Left ventricle myocardium inferior (tissue), 1 donor: ENCODE measurements around the gene PARK7. TPM values are rescaled to one million over a fixed set of nuclear protein-coding genes. Genes with fewer than 3 reads are reported as not detected.
A peak's percentile ranks its signal among the peaks of the same experiment; 100 is the strongest.
"Not testable (repeated sequence)": the region's sequence is repeated elsewhere in the genome, so short reads cannot be mapped to it uniquely, and the experiment has no call there.

Experiments used
- DNase-seq: peaks from one replicate; pipeline ENCODE4 v3.0.0-alpha.2; 2020
- H3K27ac ChIP-seq: fragments of 200-600 bp; replicated peaks from 2 replicates; pipeline ENCODE4 v1.8.0; 2021
- H3K27me3 ChIP-seq: fragments of 200-600 bp; 2 replicates; pipeline ENCODE4 v1.8.0; 2021; ENCODE audit warnings: low read depth
- H3K36me3 ChIP-seq: fragments of 200-600 bp; 2 replicates; pipeline ENCODE4 v1.8.0; 2021
- H3K4me1 ChIP-seq: fragments of 200-600 bp; 2 replicates; pipeline ENCODE4 v1.8.0; 2021
- H3K4me3 ChIP-seq: fragments of 200-600 bp; 2 replicates; pipeline ENCODE4 v1.8.0; 2021; ENCODE audit warnings: mild to moderate bottlenecking, moderate library complexity
- H3K9me3 ChIP-seq: fragments of 200-600 bp; replicated peaks from 2 replicates; pipeline ENCODE4 v1.8.0; 2021
- CTCF ChIP-seq: fragments of 200-600 bp; IDR thresholded peaks from 2 replicates; pipeline ENCODE4 v1.8.0; 2021; ENCODE audit warnings: antibody characterized with exemption, mild to moderate bottlenecking, borderline replicate concordance
- intact Hi-C: fragments of 100-400 bp; cut with micrococcal nuclease; formaldehyde crosslinking; loops from one replicate; pipeline ENCODE4 v1.11.0; 2022
- total RNA-seq: library from RNA; stranded (reverse); fragmentation: NEBNext Ultra II Directional; extraction: Animal tissue kit (Norgen Biotek cat#: 25700); gene quantifications from one replicate; pipeline ENCODE4 v1.2.1, GENCODE V29; 2021
- donor health status: DM: no; HTN: yes; CAD: no; lungs with severe emphysema.

The PARK7 gene
- total RNA-seq, 1 donor from 2014 or later = 329 TPM

GRCh38 chr1:7962014-7962335 lies 464 bp downstream of the PARK7 start:
- Histone ChIP-seq H3K9me3 (no peaks in the 10 kb centered on the region), H3K27ac (peak overlapping the region; percentile 92), H3K4me1 (peaks cover 61% of the 10 kb centered on the region), H3K36me3 (peaks cover 42% of the 10 kb centered on the region), H3K4me3 (peak overlapping the region; percentile 76), H3K27me3 (no peaks in the 10 kb centered on the region)
- no peak for TF ChIP-seq CTCF
- DNase-seq = no peak
- intact Hi-C loops = no loop called here

GRCh38 chr1:7962636-7963377 lies 1.3 kb downstream of the PARK7 start:
- H3K27me3 ChIP-seq = no peaks in the 10 kb centered on the region
- H3K4me1 ChIP-seq = peaks cover 69% of the 10 kb centered on the region
- intact Hi-C loops = no loop called here
- peaks cover 48% of the 10 kb centered on the region for H3K36me3 ChIP-seq
- peak overlapping the region; percentile 92 for H3K27ac ChIP-seq
- peak overlapping the region; percentile 76 for H3K4me3 ChIP-seq
- no peak for TF ChIP-seq CTCF
- DNase-seq = no peak
- H3K9me3 ChIP-seq = no peaks in the 10 kb centered on the region

GRCh38 chr1:7963378-7963730 lies 1.8 kb downstream of the PARK7 start:
- H3K36me3 ChIP-seq = peaks cover 51% of the 10 kb centered on the region
- peaks cover 70% of the 10 kb centered on the region for H3K4me1 ChIP-seq
- intact Hi-C loops, H3K27me3 ChIP-seq, H3K27ac ChIP-seq, H3K9me3 ChIP-seq, DNase-seq, H3K4me3 ChIP-seq: not testable (repeated sequence)

GRCh38 chr1:7963841-7964240 lies 2.3 kb downstream of the PARK7 start:
- H3K27ac ChIP-seq, DNase-seq, intact Hi-C loops, H3K4me3 ChIP-seq, H3K9me3 ChIP-seq, H3K27me3 ChIP-seq: not testable (repeated sequence)
- Histone ChIP-seq H3K36me3 (peaks cover 56% of the 10 kb centered on the region), H3K4me1 (peaks cover 70% of the 10 kb centered on the region)

GRCh38 chr1:7964476-7964875 lies 3.0 kb downstream of the PARK7 start:
- peaks cover 62% of the 10 kb centered on the region for H3K36me3 ChIP-seq

GRCh38 chr1:7967196-7967595 lies 5.7 kb downstream of the PARK7 start:
- H3K27me3 ChIP-seq = no peaks in the 10 kb centered on the region
- peaks cover 56% of the 10 kb centered on the region for H3K4me1 ChIP-seq
- H3K4me3 ChIP-seq = no peak overlapping the region
- DNase-seq = no peak
- no peaks in the 10 kb centered on the region for H3K9me3 ChIP-seq
- no peak for TF ChIP-seq CTCF
- peaks cover 89% of the 10 kb centered on the region for H3K36me3 ChIP-seq
- no peak overlapping the region for H3K27ac ChIP-seq
- intact Hi-C loops = no loop called here

More at GRCh38 chr1:7964476-7964875, 3.0 kb downstream of the PARK7 start:
- Histone ChIP-seq H3K27me3 (no peaks in the 10 kb centered on the region), H3K4me3 (no peak overlapping the region), H3K27ac (no peak overlapping the region), H3K9me3 (no peaks in the 10 kb centered on the region), H3K4me1 (peaks cover 70% of the 10 kb centered on the region)
- no peak for TF ChIP-seq CTCF
- intact Hi-C loops = no loop called here
- no peak for DNase-seq

- Histone ChIP-seq H3K4me3 (no peak overlapping the region), H3K27ac (no peak overlapping the region), H3K9me3 (no peaks in the 10 kb centered on the region), H3K4me1 (peaks cover 51% of the 10 kb centered on the region), H3K27me3 (no peaks in the 10 kb centered on the region), H3K36me3 (peaks cover 94% of the 10 kb centered on the region)
- intact Hi-C loops = no loop called here
- no peak for TF ChIP-seq CTCF
- no peak for DNase-seq
Observed at GRCh38 chr1:7967651-7968050, 6.1 kb downstream of the PARK7 start.
